NCI-H748 treated with DMSO at 0.1 percent for 48 hours (cell line): ENCODE data around the gene MYL3.

Source experiments
- DNase-seq: peaks from one replicate; lab custom pipeline; 2025; lab: John Stamatoyannopoulos, UW

The MYL3 gene

GRCh38 chr3:46865031-46865507 is 1.8 kb upstream of the MYL3 start:
- no peak for DNase-seq

DNA sequence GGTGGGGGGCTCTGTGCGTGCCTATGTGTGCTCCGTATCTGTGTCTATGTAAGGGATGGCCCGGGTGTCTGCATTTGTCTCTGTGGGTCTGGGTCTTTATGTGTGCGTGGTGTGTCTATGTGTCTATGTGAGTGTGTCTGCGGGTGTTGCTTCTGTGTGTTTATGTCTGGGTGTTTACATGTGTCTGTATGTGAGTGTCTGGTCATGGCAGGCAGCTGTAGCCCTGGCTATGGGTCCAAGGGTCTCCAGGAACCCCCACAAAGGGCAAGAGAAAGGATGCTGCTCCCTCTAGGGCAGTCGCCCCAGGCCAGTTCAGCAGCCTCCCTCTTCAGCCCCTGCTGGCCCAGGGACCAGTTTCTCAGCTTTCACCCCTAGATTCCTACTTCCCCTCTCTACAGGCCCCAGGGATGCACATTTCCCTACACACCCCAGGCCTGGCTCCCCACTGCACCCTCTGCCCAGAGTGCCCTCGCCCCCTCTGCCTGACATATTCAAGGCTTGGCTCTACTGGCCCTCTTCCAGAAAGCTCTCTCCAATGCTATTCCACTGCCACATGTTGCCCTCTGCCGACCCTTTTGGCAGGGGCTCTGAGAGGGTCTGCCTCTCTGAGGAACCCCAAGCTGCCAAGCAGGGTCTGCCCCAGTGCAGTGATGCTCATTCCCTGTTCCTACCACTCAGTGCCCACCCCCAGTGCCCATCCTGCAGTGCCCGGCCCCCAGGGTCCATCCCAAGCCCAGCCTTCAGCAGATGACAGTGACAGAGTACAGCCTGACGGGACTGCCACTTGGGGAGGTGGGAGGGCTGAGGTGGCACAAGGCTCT is 1.0 kb upstream of the MYL3 start:
- DNase-seq = no peak

- DNase-seq = no peak
Measured at GRCh38 chr3:46862369-46863025, 747 bp downstream of the MYL3 start.

DNA sequence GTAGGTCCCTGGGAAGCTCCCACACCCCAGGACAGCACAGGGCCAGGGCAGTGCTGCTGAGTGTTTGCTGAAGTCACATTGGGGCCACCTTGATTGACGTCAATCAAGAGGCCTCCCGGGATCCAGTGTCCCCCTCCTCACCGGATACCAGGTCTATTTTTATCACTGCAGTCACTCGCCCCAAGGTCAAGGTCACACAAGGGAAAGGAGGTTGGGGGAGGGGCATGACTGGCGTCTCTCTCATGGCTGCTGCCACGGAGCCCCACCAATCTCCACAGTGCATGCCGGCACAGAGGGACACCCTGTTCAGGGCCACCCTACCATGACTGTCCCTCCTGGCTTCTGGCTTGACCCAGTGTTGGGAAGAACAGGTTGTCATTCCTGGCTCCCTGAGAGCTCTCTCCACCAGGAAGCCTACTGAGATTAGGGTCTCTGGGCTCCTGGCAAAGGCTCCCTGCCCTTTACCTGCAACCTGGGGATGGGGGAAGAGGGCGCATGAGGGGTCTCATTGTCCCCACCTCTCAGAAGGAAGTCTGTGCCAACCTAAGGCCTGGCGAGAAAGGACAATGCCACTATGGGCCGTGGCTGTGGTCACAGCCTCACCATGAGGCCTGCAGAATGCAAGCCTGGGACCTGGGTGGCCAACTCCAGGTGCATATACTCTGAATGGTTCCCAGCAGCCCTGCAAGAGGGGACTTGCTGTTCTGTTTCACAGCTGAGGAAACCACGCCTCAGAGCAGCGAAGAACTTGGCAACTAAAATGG is 1.5 kb downstream of the MYL3 start:
- no peak for DNase-seq

- DNase-seq = no peak
Measured at GRCh38 chr3:46860810-46861604, 2.2 kb downstream of the MYL3 start.

DNA sequence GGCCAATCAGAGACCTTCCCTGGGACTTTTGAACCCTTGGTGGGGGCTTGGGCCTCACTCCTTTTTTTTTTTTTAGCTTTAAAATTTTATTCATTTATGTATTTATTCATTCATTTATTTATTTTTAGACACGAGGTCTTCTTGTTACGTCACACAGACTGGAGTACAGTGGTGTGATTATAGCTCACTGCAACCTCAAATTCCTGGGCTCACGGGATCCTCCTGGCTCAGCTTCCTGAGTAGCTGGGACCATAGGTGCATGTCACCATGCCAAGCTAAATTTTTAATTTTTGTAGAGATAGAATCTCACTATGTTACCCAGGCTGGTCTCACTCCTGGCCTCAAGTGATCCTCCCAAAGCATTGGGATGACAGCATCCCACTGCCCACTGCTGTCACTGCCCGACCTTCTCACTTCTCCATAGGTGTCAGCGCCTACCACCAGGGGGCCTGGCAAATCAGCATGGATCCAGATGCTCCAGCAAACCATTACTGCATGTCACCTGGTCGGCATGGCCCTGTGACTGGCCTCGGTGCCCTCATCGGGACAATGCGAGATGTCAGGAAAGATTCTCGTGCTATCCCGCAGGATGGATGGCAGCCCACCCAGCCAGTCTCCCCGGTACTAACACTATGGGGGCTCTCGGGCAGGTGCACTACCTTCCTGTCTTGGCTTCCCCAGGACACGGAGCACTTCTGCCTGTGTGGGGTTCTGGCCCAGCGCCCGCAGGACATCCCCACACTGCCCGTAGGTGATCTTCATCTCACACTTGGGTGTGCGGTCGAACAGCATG is 3.0 kb downstream of the MYL3 start:
- DNase-seq = no peak

DNA sequence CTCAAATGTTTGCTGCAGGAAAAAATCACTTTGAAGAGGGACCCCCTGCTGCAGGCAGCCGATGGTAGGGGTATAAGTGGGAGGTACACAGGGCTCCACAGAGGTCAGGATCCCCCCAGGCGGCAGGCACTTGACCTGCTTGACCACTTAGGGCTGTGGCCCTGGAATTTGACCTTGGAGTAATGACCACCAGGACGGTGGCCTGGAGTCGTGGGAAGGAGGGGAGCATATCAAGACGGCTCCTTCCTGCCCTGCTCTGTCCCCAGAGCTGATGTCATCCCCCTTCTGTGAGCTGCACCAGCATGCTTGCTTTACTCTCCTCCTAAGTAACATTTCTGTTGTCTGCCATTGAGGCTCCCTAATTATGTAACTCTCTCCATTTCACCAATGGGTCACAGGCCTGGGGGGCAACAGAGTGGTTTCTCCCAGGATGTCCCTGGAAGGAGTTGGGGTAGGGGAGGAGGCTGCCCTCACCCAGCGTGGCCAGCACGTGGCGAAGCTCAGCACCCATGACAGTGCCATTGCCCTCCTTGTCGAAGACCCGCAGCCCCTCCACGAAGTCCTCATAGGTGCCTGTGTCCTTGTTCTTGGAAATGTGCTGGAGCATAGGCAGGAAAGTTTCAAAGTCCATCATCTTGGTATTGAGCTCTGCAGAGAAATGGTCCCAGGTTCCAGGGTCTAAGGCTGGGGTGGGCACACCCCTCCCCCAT is 4.1 kb downstream of the MYL3 start:
- no peak for DNase-seq

GRCh38 chr3:46858456-46858855 is 4.8 kb downstream of the MYL3 start:
- DNase-seq = no peak

DNA sequence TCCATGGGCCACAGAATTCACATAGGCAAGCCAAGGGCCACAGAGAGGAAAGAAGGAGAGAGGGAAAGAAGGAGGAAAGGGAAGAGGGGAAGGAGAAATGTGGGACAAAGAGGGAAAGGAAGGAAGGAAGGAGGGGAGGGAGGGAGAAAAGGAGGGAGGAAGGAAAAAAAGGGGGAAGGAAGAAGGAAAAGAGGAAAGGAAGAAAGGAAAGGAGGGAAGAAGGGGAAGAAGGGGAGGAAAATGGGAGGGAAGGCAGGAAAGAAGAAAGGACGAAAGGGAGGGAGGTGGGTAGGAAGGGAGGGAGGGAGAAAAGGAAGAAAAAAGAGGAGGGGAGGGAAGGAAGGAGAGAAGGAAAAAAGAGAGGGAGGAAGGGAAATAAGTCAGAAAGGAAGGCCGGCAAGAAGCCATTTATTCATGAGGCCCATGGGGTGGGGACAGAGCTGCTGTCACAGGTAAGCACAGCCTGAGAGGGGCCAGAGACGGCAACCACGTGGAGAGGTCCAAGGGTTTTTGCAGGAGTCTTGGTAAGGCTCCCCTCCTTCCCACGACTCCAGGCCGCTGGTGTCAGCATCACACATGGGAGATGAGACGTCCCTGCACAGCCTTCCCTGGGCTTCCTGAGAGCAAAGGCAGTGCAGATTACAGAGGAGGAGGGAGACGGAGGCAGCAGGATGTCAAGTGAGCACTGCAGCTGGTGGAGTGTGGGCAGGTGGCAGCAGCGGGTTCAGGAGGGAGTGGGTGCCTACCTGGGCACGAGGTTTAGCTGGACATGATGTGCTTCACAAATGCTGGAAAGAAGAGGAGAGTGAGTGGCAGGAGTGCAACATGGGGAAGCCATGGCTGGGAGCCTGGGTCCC is 5.5 kb downstream of the MYL3 start:
- DNase-seq = no peak

- DNase-seq = no peak
Measured at GRCh38 chr3:46856576-46857471, 6.4 kb downstream of the MYL3 start.

GRCh38 chr3:46854555-46854991 is 8.7 kb downstream of the MYL3 start:
- DNase-seq = no peak

DNA sequence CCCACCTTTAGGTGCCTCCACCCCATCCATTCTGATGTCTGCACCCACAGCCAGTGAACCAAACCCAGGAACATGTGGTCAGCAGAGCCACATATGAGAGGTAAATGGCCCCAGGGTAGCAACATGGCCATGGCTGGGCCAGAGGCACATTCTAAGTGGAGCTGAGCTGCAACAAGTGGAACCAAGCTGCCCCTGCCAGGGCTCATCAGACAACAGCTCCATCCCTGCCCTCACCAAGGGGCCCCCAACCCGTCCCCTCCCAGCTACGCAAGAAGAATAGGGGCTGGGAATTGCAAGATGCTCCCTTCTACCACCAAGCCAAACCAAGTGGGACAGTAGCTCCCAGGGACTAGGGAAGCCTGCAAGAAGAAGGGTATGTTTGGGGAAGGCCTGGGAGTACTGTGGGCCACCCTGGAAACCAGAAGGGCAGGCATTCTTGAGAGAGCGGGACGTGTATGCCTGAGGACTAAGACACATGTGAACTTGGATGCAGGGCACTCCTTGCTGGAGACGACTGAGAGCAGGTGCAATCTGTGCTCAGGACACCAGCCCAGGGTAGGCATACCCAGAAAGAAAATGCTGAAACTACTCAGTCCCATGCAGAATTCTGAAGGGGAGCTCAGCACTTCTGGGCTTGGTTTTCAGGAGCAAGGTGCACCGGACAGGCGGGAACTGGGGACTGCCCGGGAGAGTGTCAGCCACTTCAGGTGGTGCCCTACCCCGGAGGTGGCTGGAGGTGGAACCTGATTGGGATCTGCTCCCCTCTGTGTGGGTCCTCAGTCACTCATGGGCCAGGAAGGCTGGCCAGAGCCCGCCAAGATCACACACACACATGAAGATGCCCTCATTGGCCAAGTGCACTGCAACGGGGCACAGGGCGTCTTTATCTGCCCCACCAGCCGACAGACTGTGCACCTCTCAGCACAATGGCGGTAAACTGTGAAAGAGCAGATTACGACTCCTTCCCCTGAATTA is 9.5 kb downstream of the MYL3 start:
- DNase-seq = no peak

DNA sequence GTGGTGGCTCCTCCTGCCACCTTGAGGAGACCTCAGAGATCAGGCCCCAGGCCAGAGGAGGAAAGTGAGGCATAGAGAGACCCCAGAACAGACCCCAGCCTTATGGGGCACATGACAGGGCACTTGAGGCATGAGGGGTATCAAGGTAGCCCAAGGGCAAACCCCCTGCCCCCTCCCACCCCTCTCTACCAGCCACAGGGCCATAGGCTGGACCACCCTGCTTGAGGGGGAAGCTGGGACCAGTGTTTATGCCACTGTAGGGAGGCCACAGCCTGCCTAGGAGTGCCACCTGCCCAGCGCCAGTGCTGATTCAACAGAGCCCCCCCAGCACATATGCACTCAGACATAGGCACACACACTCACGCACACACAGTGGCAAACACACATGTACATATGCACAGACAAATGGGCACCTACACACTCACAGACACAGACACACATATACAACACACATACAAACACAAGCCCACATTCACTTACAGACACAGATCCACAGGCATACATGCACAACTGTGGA is 10.3 kb downstream of the MYL3 start:
- DNase-seq = no peak

GRCh38 chr3:46852334-46852720 is 10.9 kb downstream of the MYL3 start:
- no peak for DNase-seq

- no peak for DNase-seq
Measured at GRCh38 chr3:46851364-46852333, 11.6 kb downstream of the MYL3 start.

GRCh38 chr3:46850468-46850779 is 12.8 kb downstream of the MYL3 start:
- DNase-seq = no peak
